ENCODE results near the gene KDM3A. TPM values are rescaled to one million over a fixed set of nuclear protein-coding genes. Genes with fewer than 3 reads are reported as not detected.

The KDM3A gene
- total RNA-seq, 2 donors from 2014 or later = 86.5 to 204 TPM

GRCh38 chr2:86417961-86418360 lies 23.2 kb upstream of the KDM3A start:
- H3K4me1 Mint-ChIP-seq = no peaks in the 10 kb centered on the region

GRCh38 chr2:86420913-86421312 lies 20.3 kb upstream of the KDM3A start:
- H3K36me3 Mint-ChIP-seq (ENCODE audit: low read depth) = no peaks in the 10 kb centered on the region
- no peak overlapping the region for H3K27ac Mint-ChIP-seq
- ATAC-seq (replicated peaks) = no peak
- no peaks in the 10 kb centered on the region for H3K4me1 Mint-ChIP-seq
- H3K27me3 Mint-ChIP-seq = peaks cover 38% of the 10 kb centered on the region
- no peak overlapping the region for H3K4me3 Mint-ChIP-seq
- peaks cover 6% of the 10 kb centered on the region for H3K9me3 Mint-ChIP-seq

More at GRCh38 chr2:86417961-86418360, 23.2 kb upstream of the KDM3A start:
- Mint-ChIP-seq H3K9me3 (peaks cover 6% of the 10 kb centered on the region), H3K4me3 (no peak overlapping the region), H3K36me3 (ENCODE audit: low read depth) (no peaks in the 10 kb centered on the region), H3K27ac (no peak overlapping the region), H3K27me3 (peaks cover 32% of the 10 kb centered on the region)
- no peak for ATAC-seq (replicated peaks)

GRCh38 chr2:86426271-86426670 lies 14.9 kb upstream of the KDM3A start:
- Mint-ChIP-seq H3K4me1 (no peaks in the 10 kb centered on the region), H3K4me3 (no peak overlapping the region), H3K27me3 (peaks cover 20% of the 10 kb centered on the region), H3K27ac (no peak overlapping the region), H3K9me3 (peaks cover 3% of the 10 kb centered on the region), H3K36me3 (ENCODE audit: low read depth) (no peaks in the 10 kb centered on the region)
- no peak for ATAC-seq (replicated peaks)

GRCh38 chr2:86429335-86429734 lies 11.8 kb upstream of the KDM3A start:
- no peak overlapping the region for H3K27ac Mint-ChIP-seq
- no peaks in the 10 kb centered on the region for H3K9me3 Mint-ChIP-seq
- ATAC-seq (replicated peaks) = no peak
- no peaks in the 10 kb centered on the region for H3K36me3 Mint-ChIP-seq (ENCODE audit: low read depth)
- no peak overlapping the region for H3K4me3 Mint-ChIP-seq
- H3K27me3 Mint-ChIP-seq = peaks cover 7% of the 10 kb centered on the region
- H3K4me1 Mint-ChIP-seq = no peaks in the 10 kb centered on the region

GRCh38 chr2:86430368-86430767 lies 10.8 kb upstream of the KDM3A start:
- Mint-ChIP-seq H3K4me3 (no peak overlapping the region), H3K4me1 (no peaks in the 10 kb centered on the region), H3K36me3 (ENCODE audit: low read depth) (no peaks in the 10 kb centered on the region), H3K27me3 (peaks cover 3% of the 10 kb centered on the region), H3K9me3 (no peaks in the 10 kb centered on the region), H3K27ac (no peak overlapping the region)
- ATAC-seq (replicated peaks) = no peak

GRCh38 chr2:86433137-86433536 lies 8.0 kb upstream of the KDM3A start:
- ATAC-seq (replicated peaks) = no peak
- no peaks in the 10 kb centered on the region for H3K27me3 Mint-ChIP-seq
- no peak overlapping the region for H3K27ac Mint-ChIP-seq
- H3K4me1 Mint-ChIP-seq = no peaks in the 10 kb centered on the region
- no peaks in the 10 kb centered on the region for H3K9me3 Mint-ChIP-seq
- no peak overlapping the region for H3K4me3 Mint-ChIP-seq
- no peaks in the 10 kb centered on the region for H3K36me3 Mint-ChIP-seq (ENCODE audit: low read depth)

GRCh38 chr2:86434290-86434689 lies 6.9 kb upstream of the KDM3A start:
- Mint-ChIP-seq H3K27ac (no peak overlapping the region), H3K4me3 (no peak overlapping the region), H3K4me1 (no peaks in the 10 kb centered on the region), H3K27me3 (no peaks in the 10 kb centered on the region), H3K9me3 (no peaks in the 10 kb centered on the region), H3K36me3 (ENCODE audit: low read depth) (no peaks in the 10 kb centered on the region)
- no peak for ATAC-seq (replicated peaks)

GRCh38 chr2:86435531-86435930 lies 5.6 kb upstream of the KDM3A start:
- Mint-ChIP-seq H3K4me1 (peaks cover 3% of the 10 kb centered on the region), H3K36me3 (ENCODE audit: low read depth) (peaks cover 8% of the 10 kb centered on the region), H3K27me3 (no peaks in the 10 kb centered on the region), H3K4me3 (no peak overlapping the region), H3K9me3 (peaks cover 6% of the 10 kb centered on the region), H3K27ac (no peak overlapping the region)
- ATAC-seq (replicated peaks) = no peak

GRCh38 chr2:86436328-86436727 lies 4.8 kb upstream of the KDM3A start:
- peaks cover 8% of the 10 kb centered on the region for H3K9me3 Mint-ChIP-seq
- H3K27ac Mint-ChIP-seq = no peak overlapping the region
- peaks cover 9% of the 10 kb centered on the region for H3K4me1 Mint-ChIP-seq
- peaks cover 16% of the 10 kb centered on the region for H3K36me3 Mint-ChIP-seq (ENCODE audit: low read depth)
- ATAC-seq (replicated peaks) = no peak
- no peak overlapping the region for H3K4me3 Mint-ChIP-seq
- H3K27me3 Mint-ChIP-seq = no peaks in the 10 kb centered on the region

GRCh38 chr2:86439879-86440630 lies 1.1 kb upstream of the KDM3A start:
- Mint-ChIP-seq H3K27me3 (no peaks in the 10 kb centered on the region), H3K4me3 (peak overlapping the region; percentile 97), H3K4me1 (peaks cover 30% of the 10 kb centered on the region), H3K36me3 (ENCODE audit: low read depth) (peaks cover 50% of the 10 kb centered on the region), H3K27ac (peak overlapping the region; percentile 100), H3K9me3 (peaks cover 8% of the 10 kb centered on the region)
- no peak for ATAC-seq (replicated peaks)

GRCh38 chr2:86441392-86441881 lies 266 bp downstream of the KDM3A start:
- peaks cover 8% of the 10 kb centered on the region for H3K9me3 Mint-ChIP-seq
- peak overlapping the region; percentile 97 for H3K4me3 Mint-ChIP-seq
- no peaks in the 10 kb centered on the region for H3K27me3 Mint-ChIP-seq
- peak overlapping the region; percentile 100 for H3K27ac Mint-ChIP-seq
- H3K4me1 Mint-ChIP-seq = peaks cover 40% of the 10 kb centered on the region
- peaks cover 64% of the 10 kb centered on the region for H3K36me3 Mint-ChIP-seq (ENCODE audit: low read depth)
- ATAC-seq (replicated peaks) = no peak

- Mint-ChIP-seq H3K27ac (peak overlapping the region; percentile 94), H3K4me1 (peaks cover 40% of the 10 kb centered on the region), H3K36me3 (ENCODE audit: low read depth) (peaks cover 70% of the 10 kb centered on the region), H3K27me3 (no peaks in the 10 kb centered on the region), H3K9me3 (peaks cover 8% of the 10 kb centered on the region), H3K4me3 (peak overlapping the region; percentile 97)
- ATAC-seq (replicated peaks) = peak; percentile 2
These were observed 891 bp downstream of the KDM3A start for GRCh38 chr2:86441882-86442641.

- ATAC-seq (replicated peaks) = peak; percentile 69
- Mint-ChIP-seq H3K9me3 (peaks cover 8% of the 10 kb centered on the region), H3K27ac (peak overlapping the region; percentile 94), H3K4me1 (peaks cover 44% of the 10 kb centered on the region), H3K27me3 (no peaks in the 10 kb centered on the region), H3K4me3 (peak overlapping the region; percentile 97), H3K36me3 (ENCODE audit: low read depth) (peaks cover 76% of the 10 kb centered on the region)
These were observed 1.5 kb downstream of the KDM3A start for GRCh38 chr2:86442642-86443005.

- ATAC-seq (replicated peaks) = no peak
- H3K27ac Mint-ChIP-seq = peak overlapping the region; percentile 29
- peak overlapping the region; percentile 97 for H3K4me3 Mint-ChIP-seq
- H3K4me1 Mint-ChIP-seq = peaks cover 56% of the 10 kb centered on the region
- H3K9me3 Mint-ChIP-seq = peaks cover 8% of the 10 kb centered on the region
- H3K36me3 Mint-ChIP-seq (ENCODE audit: low read depth) = peaks cover 88% of the 10 kb centered on the region
- no peaks in the 10 kb centered on the region for H3K27me3 Mint-ChIP-seq
These were observed 2.6 kb downstream of the KDM3A start for GRCh38 chr2:86443631-86444350.

All from activated T-helper 17 cell treated with anti-CD3 and anti-CD28 coated beads, Interleukin-2, amount 50 U/mL, for 72 hours (primary cell).